ENCODE results near the gene MYOZ3.

GRCh38 chr5:150639377-150639692 is 21.7 kb upstream of the MYOZ3 start:
- TF ChIP-seq CTCF (conservative IDR thresholded peaks at IDR 0.05) (no peak), ZFX (IDR thresholded peaks at IDR 0.05) (no peak)
